Heart left ventricle (tissue), 13 donors: ENCODE data around the gene NOCT.

Experiments
- CTCF ChIP-seq, 12 donors: fragments of 200-600 bp; sonication (generic) in 4 of 12; IDR thresholded peaks; one replicate each; pipeline versions ENCODE4 v1.5.0 to v1.8.0; 2018 to 2022; ENCODE audit warnings: antibody characterized with exemption in 12 of 12, mild to moderate bottlenecking in 5 of 12
- POLR2A ChIP-seq, 2 donors: fragments of 450-650 bp; IDR thresholded peaks; one replicate each; pipeline ENCODE4 v1.6.1; 2017; ENCODE audit warnings: antibody characterized with exemption in 2 of 2, mild to moderate bottlenecking in 2 of 2, moderate library complexity in 2 of 2
- donor health status: ischemic (EF 13 %, LVEDD 7.1; RV severe dilation, severe dysfunction).
- donor health status: DM: no; HTN: yes; CAD: no.
- donor health status: DM: no; HTN: no; CAD: no.
- donor health status: ischemic (EF 25% LVEDD 6.9; RV normal size, moderate dysfunction).
- donor health status: ischemic (EF 25% LVEDD 5.7; RV mildly dilated, moderate dysfunction).
- donor health status: ischemic (EF 35%, LVEDD 5.7; RV mildly dilated, moderate dysfunction).
- donor health status: nonischemic (EF 11% LVEDD 7.7; RV severe dilation, severe dysfunction).
- donor health status: DM: yes; HTN: yes; CAD: no.
- donor health status: PGD.
- donor health status: ischemic (EF 29% LVEDD 5.4; RV normal size, mild dysfunction).
- donor health status: nonischemic (EF 23%, LVEDD 6.1; RV moderate dilation, normal function).

DNA sequence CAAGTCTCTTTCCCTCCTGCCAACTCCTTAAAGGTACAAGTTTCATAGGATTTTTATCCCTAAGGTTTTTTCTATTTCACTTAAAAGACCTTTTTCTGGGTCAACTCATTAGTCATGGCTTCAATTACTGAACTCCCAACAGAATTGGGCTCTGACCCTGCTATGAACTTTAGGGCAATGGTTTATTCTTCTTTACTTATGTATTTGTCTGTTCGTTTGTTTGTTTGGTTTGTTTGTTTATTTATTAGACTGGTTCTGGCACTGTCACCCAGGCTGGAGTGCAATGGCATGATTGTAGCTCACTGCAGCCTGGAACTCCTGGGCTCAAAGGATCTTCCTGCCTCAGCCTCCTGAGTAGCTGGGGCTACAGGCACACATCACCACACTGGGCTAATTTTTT is 5.9 kb upstream of the NOCT start:
- TF ChIP-seq CTCF (IDR thresholded peaks at IDR 0.05) (no peak), POLR2A (IDR thresholded peaks at IDR 0.05) (no peak)
